Activated T-cell treated with anti-CD3 and anti-CD28 coated beads for 1 hour (primary cell): ENCODE data around the gene HERC4.

ENCODE experiments used
- DNase-seq: peaks from one replicate; pipeline ENCODE4 v3.0.0-alpha.2; 2020; ENCODE audit warnings: low read depth

The HERC4 gene

GRCh38 chr10:68074775-68075549, at the start of gene HERC4:
TSS of gene HERC4 (minus strand) at chr10:68075283. CDS start at chr10:68073108, 2,175 bp downstream.
- peak; percentile 86 for DNase-seq

GRCh38 chr10:68124718-68125117, 49.6 kb upstream of the HERC4 start:
- DNase-seq, result no peak

- DNase-seq, result no peak
Measured at GRCh38 chr10:68121852-68122251, 46.8 kb upstream of the HERC4 start.

- DNase-seq, result no peak
Measured at GRCh38 chr10:68121020-68121743, 46.1 kb upstream of the HERC4 start.

GRCh38 chr10:68118657-68119056, 43.6 kb upstream of the HERC4 start:
- no peak for DNase-seq

- no peak for DNase-seq
Measured at GRCh38 chr10:68112837-68113236, 37.8 kb upstream of the HERC4 start.

- DNase-seq, result no peak
Measured at GRCh38 chr10:68111584-68111983, 36.5 kb upstream of the HERC4 start.

GRCh38 chr10:68110027-68110426, 34.9 kb upstream of the HERC4 start:
- no peak for DNase-seq

GRCh38 chr10:68109331-68109730, 34.2 kb upstream of the HERC4 start, which contains the start of gene MYPN:
TSS of gene MYPN (plus strand) at chr10:68109488. CDS start at chr10:68121439, 11,951 bp downstream.
- no peak for DNase-seq

- DNase-seq, result no peak
Measured at GRCh38 chr10:68108653-68109052, 33.6 kb upstream of the HERC4 start.

- no peak for DNase-seq
Measured at GRCh38 chr10:68108051-68108450, 33.0 kb upstream of the HERC4 start.

GRCh38 chr10:68107651-68108050, 32.6 kb upstream of the HERC4 start:
- no peak for DNase-seq

GRCh38 chr10:68106656-68107055, 31.6 kb upstream of the HERC4 start:
- no peak for DNase-seq

GRCh38 chr10:68105820-68106219, 30.7 kb upstream of the HERC4 start:
- no peak for DNase-seq

- no peak for DNase-seq
Measured at GRCh38 chr10:68103901-68104300, 28.8 kb upstream of the HERC4 start.

- no peak for DNase-seq
Measured at GRCh38 chr10:68103261-68103878, 28.3 kb upstream of the HERC4 start.

GRCh38 chr10:68101066-68101465, 26.0 kb upstream of the HERC4 start:
- DNase-seq, result no peak

- DNase-seq, result no peak
Measured at GRCh38 chr10:68099736-68100135, 24.7 kb upstream of the HERC4 start.

- DNase-seq, result no peak
Measured at GRCh38 chr10:68096913-68097516, 21.9 kb upstream of the HERC4 start.

GRCh38 chr10:68095153-68095552, 20.1 kb upstream of the HERC4 start:
- DNase-seq, result no peak

- no peak for DNase-seq
Measured at GRCh38 chr10:68092512-68092911, 17.4 kb upstream of the HERC4 start.

GRCh38 chr10:68090586-68090985, 15.5 kb upstream of the HERC4 start:
- DNase-seq, result no peak

- no peak for DNase-seq
Measured at GRCh38 chr10:68088740-68089139, 13.7 kb upstream of the HERC4 start.
